ENCODE data around the gene TGFBRAP1.
A peak's percentile ranks its signal among the peaks of the same experiment; 100 is the strongest.

Gene TGFBRAP1

GRCh38 chr2:105248316-105249070, 81.0 kb downstream of the TGFBRAP1 start:
- Histone ChIP-seq H2AFZ (ENCODE audit: low read depth, low read length) (no peak overlapping the region), H3K27me3 (ENCODE audit: insufficient read depth, low read length) (no peaks in the 10 kb centered on the region), H3K4me1 (ENCODE audit: insufficient read depth, low read length) (no peaks in the 10 kb centered on the region), H3K9me3 (ENCODE audit: low read length) (no peaks in the 10 kb centered on the region), H3K36me3 (ENCODE audit: insufficient read depth, low read length) (no peaks in the 10 kb centered on the region), H3K4me3 (ENCODE audit: low read length) (no peak overlapping the region)

- H3K27me3 ChIP-seq (ENCODE audit: insufficient read depth, low read length): no peaks in the 10 kb centered on the region
- H3K4me1 ChIP-seq (ENCODE audit: insufficient read depth, low read length): peaks cover 4% of the 10 kb centered on the region
- no peak overlapping the region for H2AFZ ChIP-seq (ENCODE audit: low read depth, low read length)
- no peaks in the 10 kb centered on the region for H3K36me3 ChIP-seq (ENCODE audit: insufficient read depth, low read length)
- H3K9me3 ChIP-seq (ENCODE audit: low read length): peaks cover 7% of the 10 kb centered on the region
- H3K4me3 ChIP-seq (ENCODE audit: low read length): no peak overlapping the region
Measured at GRCh38 chr2:105244451-105244850, 85.1 kb downstream of the TGFBRAP1 start.

- H3K4me1 ChIP-seq (ENCODE audit: insufficient read depth, low read length): peaks cover 4% of the 10 kb centered on the region
- H3K9me3 ChIP-seq (ENCODE audit: low read length): peaks cover 7% of the 10 kb centered on the region
- H2AFZ ChIP-seq (ENCODE audit: low read depth, low read length): no peak overlapping the region
- no peaks in the 10 kb centered on the region for H3K36me3 ChIP-seq (ENCODE audit: insufficient read depth, low read length)
- H3K4me3 ChIP-seq (ENCODE audit: low read length): no peak overlapping the region
- H3K27me3 ChIP-seq (ENCODE audit: insufficient read depth, low read length): no peaks in the 10 kb centered on the region
Measured at GRCh38 chr2:105243961-105244360, 85.6 kb downstream of the TGFBRAP1 start.

- peaks cover 4% of the 10 kb centered on the region for H3K4me1 ChIP-seq (ENCODE audit: insufficient read depth, low read length)
- H3K27me3 ChIP-seq (ENCODE audit: insufficient read depth, low read length): no peaks in the 10 kb centered on the region
- no peaks in the 10 kb centered on the region for H3K36me3 ChIP-seq (ENCODE audit: insufficient read depth, low read length)
- no peak overlapping the region for H3K4me3 ChIP-seq (ENCODE audit: low read length)
- H3K9me3 ChIP-seq (ENCODE audit: low read length): peaks cover 7% of the 10 kb centered on the region
- H2AFZ ChIP-seq (ENCODE audit: low read depth, low read length): no peak overlapping the region
Measured at GRCh38 chr2:105242286-105242993, 87.1 kb downstream of the TGFBRAP1 start.

GRCh38 chr2:105241443-105241842, 88.1 kb downstream of the TGFBRAP1 start, which contains the start of gene GPR45:
TSS of gene GPR45 (plus strand) at chr2:105241743. CDS start at chr2:105241859, 116 bp downstream.
- peaks cover 4% of the 10 kb centered on the region for H3K4me1 ChIP-seq (ENCODE audit: insufficient read depth, low read length)
- no peak within 1 kb of the TSS for H3K4me3 ChIP-seq (ENCODE audit: low read length)
- no peaks in the 10 kb centered on the region for H3K27me3 ChIP-seq (ENCODE audit: insufficient read depth, low read length)
- no peak within 1 kb of the TSS for H2AFZ ChIP-seq (ENCODE audit: low read depth, low read length)
- H3K9me3 ChIP-seq (ENCODE audit: low read length): peaks cover 7% of the 10 kb centered on the region
- H3K36me3 ChIP-seq (ENCODE audit: insufficient read depth, low read length): no peaks in the 10 kb centered on the region

- Histone ChIP-seq H2AFZ (ENCODE audit: low read depth, low read length) (no peak overlapping the region), H3K4me1 (ENCODE audit: insufficient read depth, low read length) (peaks cover 4% of the 10 kb centered on the region), H3K27me3 (ENCODE audit: insufficient read depth, low read length) (no peaks in the 10 kb centered on the region), H3K36me3 (ENCODE audit: insufficient read depth, low read length) (no peaks in the 10 kb centered on the region), H3K9me3 (ENCODE audit: low read length) (peaks cover 7% of the 10 kb centered on the region), H3K4me3 (ENCODE audit: low read length) (no peak overlapping the region)
Measured at GRCh38 chr2:105239924-105240323, 89.6 kb downstream of the TGFBRAP1 start.

GRCh38 chr2:105238664-105239240, 90.8 kb downstream of the TGFBRAP1 start:
- Histone ChIP-seq H3K9me3 (ENCODE audit: low read length) (peaks cover 7% of the 10 kb centered on the region), H3K4me3 (ENCODE audit: low read length) (no peak overlapping the region), H3K27me3 (ENCODE audit: insufficient read depth, low read length) (no peaks in the 10 kb centered on the region), H3K36me3 (ENCODE audit: insufficient read depth, low read length) (no peaks in the 10 kb centered on the region), H3K4me1 (ENCODE audit: insufficient read depth, low read length) (peaks cover 4% of the 10 kb centered on the region), H2AFZ (ENCODE audit: low read depth, low read length) (no peak overlapping the region)

GRCh38 chr2:105237045-105237765, 92.3 kb downstream of the TGFBRAP1 start:
- H3K36me3 ChIP-seq (ENCODE audit: insufficient read depth, low read length): no peaks in the 10 kb centered on the region
- peaks cover 4% of the 10 kb centered on the region for H3K4me1 ChIP-seq (ENCODE audit: insufficient read depth, low read length)
- H3K9me3 ChIP-seq (ENCODE audit: low read length): peaks cover 4% of the 10 kb centered on the region
- no peak overlapping the region for H2AFZ ChIP-seq (ENCODE audit: low read depth, low read length)
- no peak overlapping the region for H3K4me3 ChIP-seq (ENCODE audit: low read length)
- no peaks in the 10 kb centered on the region for H3K27me3 ChIP-seq (ENCODE audit: insufficient read depth, low read length)

GRCh38 chr2:105236060-105236424, 93.5 kb downstream of the TGFBRAP1 start:
- Histone ChIP-seq H2AFZ (ENCODE audit: low read depth, low read length) (peak overlapping the region; percentile 1), H3K27me3 (ENCODE audit: insufficient read depth, low read length) (no peaks in the 10 kb centered on the region), H3K4me3 (ENCODE audit: low read length) (no peak overlapping the region), H3K36me3 (ENCODE audit: insufficient read depth, low read length) (no peaks in the 10 kb centered on the region), H3K4me1 (ENCODE audit: insufficient read depth, low read length) (peaks cover 4% of the 10 kb centered on the region), H3K9me3 (ENCODE audit: low read length) (no peaks in the 10 kb centered on the region)

GRCh38 chr2:105235388-105236059, 94.0 kb downstream of the TGFBRAP1 start:
- Histone ChIP-seq H3K4me1 (ENCODE audit: insufficient read depth, low read length) (peaks cover 4% of the 10 kb centered on the region), H3K36me3 (ENCODE audit: insufficient read depth, low read length) (no peaks in the 10 kb centered on the region), H3K4me3 (ENCODE audit: low read length) (no peak overlapping the region), H3K27me3 (ENCODE audit: insufficient read depth, low read length) (no peaks in the 10 kb centered on the region), H3K9me3 (ENCODE audit: low read length) (no peaks in the 10 kb centered on the region), H2AFZ (ENCODE audit: low read depth, low read length) (peak overlapping the region; percentile 1)

GRCh38 chr2:105231232-105231619, 98.3 kb downstream of the TGFBRAP1 start:
- no peaks in the 10 kb centered on the region for H3K9me3 ChIP-seq (ENCODE audit: low read length)
- no peaks in the 10 kb centered on the region for H3K36me3 ChIP-seq (ENCODE audit: insufficient read depth, low read length)
- H2AFZ ChIP-seq (ENCODE audit: low read depth, low read length): no peak overlapping the region
- peaks cover 3% of the 10 kb centered on the region for H3K4me1 ChIP-seq (ENCODE audit: insufficient read depth, low read length)
- no peaks in the 10 kb centered on the region for H3K27me3 ChIP-seq (ENCODE audit: insufficient read depth, low read length)
- H3K4me3 ChIP-seq (ENCODE audit: low read length): no peak overlapping the region

- no peaks in the 10 kb centered on the region for H3K36me3 ChIP-seq (ENCODE audit: insufficient read depth, low read length)
- H3K4me1 ChIP-seq (ENCODE audit: insufficient read depth, low read length): peaks cover 3% of the 10 kb centered on the region
- peaks cover 3% of the 10 kb centered on the region for H3K27me3 ChIP-seq (ENCODE audit: insufficient read depth, low read length)
- no peak overlapping the region for H2AFZ ChIP-seq (ENCODE audit: low read depth, low read length)
- peaks cover 2% of the 10 kb centered on the region for H3K9me3 ChIP-seq (ENCODE audit: low read length)
- no peak overlapping the region for H3K4me3 ChIP-seq (ENCODE audit: low read length)
Measured at GRCh38 chr2:105224444-105224843, 105.1 kb downstream of the TGFBRAP1 start.
